ENCODE data around the gene TSC1. TPM values are rescaled to one million over a fixed set of nuclear protein-coding genes. Genes with fewer than 3 reads are reported as not detected.

The TSC1 gene
- total and polyA plus RNA-seq, 7 donors: 4.2 to 55.9 (median 35.3) TPM

GRCh38 chr9:132858751-132859150 is 85.7 kb downstream of the TSC1 start:
- peak; percentile 74 for DNase-seq
- no peak overlapping the region for H3K4me3 ChIP-seq
- intact Hi-C loops (cut with DNase I): no loop called here
- no peaks in the 10 kb centered on the region for H3K36me3 ChIP-seq
- H3K27ac ChIP-seq: no peak overlapping the region
- no peaks in the 10 kb centered on the region for H3K27me3 ChIP-seq
- TF ChIP-seq CTCF (IDR thresholded peaks at IDR 0.05) (no peak), EP300 (IDR thresholded peaks at IDR 0.05) (no peak), POLR2A (IDR thresholded peaks at IDR 0.05) (no peak), POLR2AphosphoS5 (IDR thresholded peaks at IDR 0.05) (no peak)
- H3K4me1 ChIP-seq: peaks cover 0 to 33% (median 16%) of the 10 kb centered on the region in 4 donors
- WGBS, 2 donors: 77 to 83% methylated on average over 7 of the region's 7 CpGs
- H3K9me3 ChIP-seq: no peaks in the 10 kb centered on the region

GRCh38 chr9:132857616-132858342 is 86.6 kb downstream of the TSC1 start:
- WGBS, 2 donors: 68 to 78% methylated on average over 24 of the region's 24 CpGs
- no peak for TF ChIP-seq EP300 (IDR thresholded peaks at IDR 0.05)
- no peak for TF ChIP-seq CTCF (IDR thresholded peaks at IDR 0.05)
- TF ChIP-seq POLR2AphosphoS5 (IDR thresholded peaks at IDR 0.05): no peak
- no peak for TF ChIP-seq POLR2A (IDR thresholded peaks at IDR 0.05)
- intact Hi-C loops (cut with DNase I): loop anchor here (2.0 kb wide), 1 partner anchor 21 kb away; the partner anchor contains the start of genes AK8 and SPACA9
- Histone ChIP-seq H3K9me3 (no peaks in the 10 kb centered on the region), H3K27ac (peak overlapping the region in 3 of 4 donors; percentile 60 to 86 (median 64)), H3K4me1 (peaks cover 0 to 33% (median 16%) of the 10 kb centered on the region in 4 donors), H3K4me3 (no peak overlapping the region), H3K27me3 (no peaks in the 10 kb centered on the region), H3K36me3 (no peaks in the 10 kb centered on the region)
- DNase-seq: peak; percentile 74

GRCh38 chr9:132857031-132857430 is 87.4 kb downstream of the TSC1 start:
- Histone ChIP-seq H3K27ac (peak overlapping the region in 3 of 4 donors; percentile 60 to 86 (median 64)), H3K4me3 (no peak overlapping the region), H3K27me3 (no peaks in the 10 kb centered on the region), H3K4me1 (peaks cover 0 to 33% (median 16%) of the 10 kb centered on the region in 4 donors), H3K36me3 (no peaks in the 10 kb centered on the region), H3K9me3 (no peaks in the 10 kb centered on the region)
- 68 to 71% methylated on average over 8 of the region's 8 CpGs for WGBS, 2 donors
- DNase-seq: peak; percentile 93
- peak; percentile 36 to 72 (median 54) for TF ChIP-seq POLR2AphosphoS5 (IDR thresholded peaks at IDR 0.05)
- peak in 1 of 4 donors; percentile 39 for TF ChIP-seq EP300 (IDR thresholded peaks at IDR 0.05)
- no peak for TF ChIP-seq POLR2A (IDR thresholded peaks at IDR 0.05)
- no peak for TF ChIP-seq CTCF (IDR thresholded peaks at IDR 0.05)
- intact Hi-C loops (cut with DNase I): loop anchor here (2.0 kb wide), 1 partner anchor 22 kb away; the partner anchor contains the start of genes AK8 and SPACA9

- Histone ChIP-seq H3K4me3 (no peak overlapping the region), H3K27ac (peak overlapping the region in 1 of 4 donors; percentile 86), H3K36me3 (no peaks in the 10 kb centered on the region), H3K4me1 (peaks cover 0 to 33% (median 16%) of the 10 kb centered on the region in 4 donors), H3K9me3 (no peaks in the 10 kb centered on the region), H3K27me3 (no peaks in the 10 kb centered on the region)
- WGBS, 2 donors: 93% methylated on average over 5 of the region's 5 CpGs
- intact Hi-C loops (cut with DNase I): loop anchor here (2.0 kb wide), 1 partner anchor 23 kb away; the partner anchor contains the start of genes AK8 and SPACA9
- TF ChIP-seq POLR2A (IDR thresholded peaks at IDR 0.05): no peak
- no peak for TF ChIP-seq CTCF (IDR thresholded peaks at IDR 0.05)
- no peak for TF ChIP-seq EP300 (IDR thresholded peaks at IDR 0.05)
- TF ChIP-seq POLR2AphosphoS5 (IDR thresholded peaks at IDR 0.05): no peak
- DNase-seq: no peak
Measured at GRCh38 chr9:132855904-132856303, 88.5 kb downstream of the TSC1 start.
